Keratinocyte (primary cell): ENCODE measurements around the gene QSOX2. TPM values are rescaled to one million over a fixed set of nuclear protein-coding genes. Genes with fewer than 3 reads are reported as not detected.

Source experiments
- DNase-seq: peaks from one replicate; pipeline ENCODE4 v3.0.0-alpha.2; 2011; ENCODE audit warnings: low read depth, missing footprints, low spot score
- FAIRE-seq: peaks from 2 replicates; lab custom pipeline; 2011; peaks lifted over from hg19 to GRCh38; lab: Jason Lieb, UNC
- H2AFZ ChIP-seq: 2 replicates; pipeline ENCODE4 v1.6.0; 2012; ENCODE audit warnings: low read length, control low read depth, inconsistent platforms; ENCODE audit not compliant: control insufficient read depth
- H3K27ac ChIP-seq: 2 replicates; pipeline ENCODE4 v1.5.1; 2011; ENCODE audit warnings: low read length; ENCODE audit not compliant: control insufficient read depth, insufficient read depth
- H3K27me3 ChIP-seq: 3 replicates; pipeline ENCODE4 v1.6.0; 2011; ENCODE audit warnings: low read length; ENCODE audit not compliant: control insufficient read depth, insufficient read depth; ENCODE audit errors: extremely low read depth
- H3K36me3 ChIP-seq, 2 experiments: 2 replicates in 1 of 2; 3 replicates in 1 of 2; pipeline ENCODE4 v1.5.1; 2011; ENCODE audit warnings: low read length in 2 of 2, mild to moderate bottlenecking in 1 of 2; ENCODE audit not compliant: control insufficient read depth in 2 of 2, insufficient read depth in 2 of 2; ENCODE audit errors: extremely low read depth in 1 of 2
- H3K4me1 ChIP-seq: 3 replicates; pipeline ENCODE4 v1.5.1; 2011; ENCODE audit warnings: low read length; ENCODE audit not compliant: control insufficient read depth, insufficient read depth; ENCODE audit errors: extremely low read depth
- H3K4me2 ChIP-seq: 3 replicates; pipeline ENCODE4 v1.6.0; 2011; ENCODE audit warnings: low read depth, low read length; ENCODE audit not compliant: control insufficient read depth, insufficient read depth; ENCODE audit errors: extremely low read depth
- H3K4me3 ChIP-seq, 3 experiments: fragments of 200-600 bp in 1 of 3; sonication (generic) in 1 of 3; 2 replicates in 2 of 3; 3 replicates in 1 of 3; pipeline ENCODE4 v1.5.1; 2011 to 2016; ENCODE audit warnings: low read length in 3 of 3, mild to moderate bottlenecking in 3 of 3, control low read depth in 2 of 3, inconsistent platforms in 1 of 3, low read depth in 1 of 3, mixed read lengths in 1 of 3, mixed run types in 1 of 3, moderate library complexity in 1 of 3; ENCODE audit not compliant: control insufficient read depth in 2 of 3, insufficient read depth in 2 of 3; ENCODE audit errors: extremely low read depth in 1 of 3
- H3K79me2 ChIP-seq: 2 replicates; pipeline ENCODE4 v1.6.0; 2012; ENCODE audit warnings: low read length; ENCODE audit not compliant: control insufficient read depth, insufficient read depth
- H3K9ac ChIP-seq: 3 replicates; pipeline ENCODE4 v1.6.0; 2011; ENCODE audit warnings: low read length; ENCODE audit not compliant: control insufficient read depth, insufficient read depth; ENCODE audit errors: extremely low read depth
- H3K9me1 ChIP-seq: 3 replicates; pipeline ENCODE4 v1.6.0; 2011; ENCODE audit warnings: low read length; ENCODE audit not compliant: control insufficient read depth, insufficient read depth; ENCODE audit errors: extremely low read depth
- H3K9me3 ChIP-seq: 2 replicates; pipeline ENCODE4 v1.5.1; 2012; ENCODE audit warnings: low read depth, low read length; ENCODE audit not compliant: control insufficient read depth
- H4K20me1 ChIP-seq: 3 replicates; pipeline ENCODE4 v1.6.0; 2011; ENCODE audit warnings: low read length; ENCODE audit not compliant: control insufficient read depth, insufficient read depth; ENCODE audit errors: extremely low read depth
- CTCF ChIP-seq, 3 experiments: IDR thresholded peaks in 1 of 3; conservative IDR thresholded peaks in 1 of 3; optimal IDR thresholded peaks in 1 of 3; 2 replicates in 2 of 3; 3 replicates in 1 of 3; pipeline versions ENCODE3 to v1.5.1; 2011; ENCODE audit warnings: low read length in 3 of 3, mild to moderate bottlenecking in 3 of 3, moderate library complexity in 2 of 3, control low read depth in 1 of 3, inconsistent platforms in 1 of 3; ENCODE audit not compliant: insufficient read depth in 2 of 3; ENCODE audit errors: extremely low read depth in 1 of 3
- EZH2 ChIP-seq: IDR thresholded peaks from one replicate; pipeline ENCODE4 v1.6.1; 2012; ENCODE audit warnings: inconsistent platforms, mild to moderate bottlenecking, low read length, moderate library complexity
- dilution Hi-C: fragments of 300-500 bp; cut with MboI; formaldehyde crosslinking; loops from one replicate; pipeline ENCODE4 v1.7.0; 2020; ENCODE audit warnings: low sequenced_read_pairs; ENCODE audit not compliant: extremely low pct_ligation_motif_present
- polyA plus RNA-seq, 5 experiments: library from polyadenylated mRNA; depleted of rRNA in 3 of 5; stranded (reverse) in 3 of 5; stranded (forward) in 1 of 5; unstranded in 1 of 5; fragments of >200 nt; gene quantifications; 1 replicate in 1 of 5; 2 replicates in 3 of 5; 3 replicates in 1 of 5; pipeline versions ENCODE4 v1.2.1 to v1.2.3, GENCODE V29; 2011 to 2012; ENCODE audit warnings: missing spikeins in 2 of 5, low read depth in 1 of 5, low replicate concordance in 1 of 5

The QSOX2 gene
- polyA plus RNA-seq, 1 donor (not counting 4 experiments of a cell fraction or from before 2014, with no cell fraction given), result 11.9 TPM

DNA sequence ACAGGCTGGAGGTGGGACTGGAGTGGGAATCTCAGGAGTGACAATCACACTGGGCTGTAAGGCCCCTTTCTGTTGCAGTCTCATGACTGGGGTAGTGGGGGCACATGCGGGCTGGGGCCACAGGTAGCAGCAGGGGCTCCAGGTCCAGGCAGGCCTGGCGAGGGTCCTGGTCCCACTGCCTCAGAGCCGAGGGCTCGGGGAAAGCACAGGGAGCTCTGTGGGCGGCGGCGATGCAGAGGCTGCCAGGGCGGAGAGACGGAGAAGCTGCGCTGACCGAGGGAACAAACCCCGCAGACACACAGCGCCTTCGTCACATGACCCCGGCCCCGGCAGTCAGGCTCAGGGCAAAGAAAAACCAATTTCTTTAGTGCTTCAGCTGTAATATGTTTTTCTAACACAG, 35.3 kb downstream of the QSOX2 start:
- TF ChIP-seq EZH2, result no peak
- no peak for TF ChIP-seq CTCF (optimal IDR thresholded peaks at IDR 0.05 in 1 of 3, IDR thresholded peaks at IDR 0.05 in 1 of 3, conservative IDR thresholded peaks at IDR 0.05 in 1 of 3; ENCODE audit: extremely low read depth in 1 of 3, insufficient read depth in 2 of 3, low read length in 3 of 3)
- Histone ChIP-seq H3K27ac (no peak overlapping the region), H3K9me3 (no peaks in the 10 kb centered on the region), H3K4me2 (no peak overlapping the region), H3K4me3 (no peak overlapping the region), H2AFZ (no peak overlapping the region), H3K9ac (no peak overlapping the region), H3K36me3 (peaks cover 4 to 11% of the 10 kb centered on the region in 2 experiments), H3K4me1 (no peaks in the 10 kb centered on the region), H4K20me1 (peaks cover 21% of the 10 kb centered on the region), H3K27me3 (no peaks in the 10 kb centered on the region), H3K79me2 (no peaks in the 10 kb centered on the region), H3K9me1 (no peaks in the 10 kb centered on the region)
- FAIRE-seq (no peak), DNase-seq (no peak)
- dilution Hi-C loops, result no loop called here

- Histone ChIP-seq H3K4me3 (no peak overlapping the region), H4K20me1 (peaks cover 22% of the 10 kb centered on the region), H3K9ac (no peak overlapping the region), H3K9me3 (no peaks in the 10 kb centered on the region), H3K4me2 (no peak overlapping the region), H3K27ac (no peak overlapping the region), H3K27me3 (peaks cover under 1% of the 10 kb centered on the region), H3K9me1 (no peaks in the 10 kb centered on the region), H3K4me1 (no peaks in the 10 kb centered on the region), H3K36me3 (peaks cover 4 to 10% of the 10 kb centered on the region in 2 experiments), H2AFZ (no peak overlapping the region), H3K79me2 (no peaks in the 10 kb centered on the region)
- DNase-seq (no peak), FAIRE-seq (no peak)
- TF ChIP-seq EZH2 (no peak), CTCF (optimal IDR thresholded peaks at IDR 0.05 in 1 of 3, IDR thresholded peaks at IDR 0.05 in 1 of 3, conservative IDR thresholded peaks at IDR 0.05 in 1 of 3; ENCODE audit: extremely low read depth in 1 of 3, insufficient read depth in 2 of 3, low read length in 3 of 3) (no peak)
- dilution Hi-C loops, result no loop called here
Observed at GRCh38 chr9:136209786-136210185, 35.8 kb downstream of the QSOX2 start.
